Measurements from ENCODE around the gene SNTA1. TPM values are rescaled to one million over a fixed set of nuclear protein-coding genes. Genes with fewer than 3 reads are reported as not detected.

SNTA1 gene
- total and polyA plus RNA-seq, 2 of the 13 experiments (the other 11 are each of a cell fraction or from before 2014, with no cell fraction given) = 16.4 to 18.3 TPM

- no peak for TF ChIP-seq ZNF770 (CRISPR knock-in tag; IDR thresholded peaks at IDR 0.05)
- no peak for TF ChIP-seq NR2F2 (IDR thresholded peaks at IDR 0.05; ENCODE audit: borderline replicate concordance, low read depth)
- no peak for TF ChIP-seq ZNF121 (CRISPR knock-in tag; IDR thresholded peaks at IDR 0.05)
- no peak for TF ChIP-seq TGIF2 (CRISPR knock-in tag; IDR thresholded peaks at IDR 0.05)
- TF ChIP-seq HNRNPK (IDR thresholded peaks at IDR 0.05; ENCODE audit: low read depth, low read length, poor library complexity, severe bottlenecking) = no peak
- TF ChIP-seq ZNF780A (CRISPR knock-in tag; IDR thresholded peaks at IDR 0.05) = no peak
- no peak for TF ChIP-seq SMARCE1 (IDR thresholded peaks at IDR 0.05; ENCODE audit: borderline replicate concordance)
- TF ChIP-seq PAXIP1 (CRISPR knock-in tag; conservative IDR thresholded peaks at IDR 0.05) = peak; percentile 7; the same call in 1 of the 2 replicates
- no peak for TF ChIP-seq SMAD1 (CRISPR knock-in tag; IDR thresholded peaks at IDR 0.05; ENCODE audit: borderline replicate concordance, low read depth)
- no peak for TF ChIP-seq ZNF720 (CRISPR knock-in tag; IDR thresholded peaks at IDR 0.05)
- TF ChIP-seq GTF3A (CRISPR knock-in tag; conservative IDR thresholded peaks at IDR 0.05) = no peak
- TF ChIP-seq RXRA (CRISPR knock-in tag; IDR thresholded peaks at IDR 0.05) = no peak; the same call in 1 of the 2 replicates
- no peak for TF ChIP-seq NKX3-1 (CRISPR knock-in tag; IDR thresholded peaks at IDR 0.05)
- no peak for TF ChIP-seq IKZF4 (CRISPR knock-in tag; IDR thresholded peaks at IDR 0.05; ENCODE audit: borderline replicate concordance, low read depth, not compliant biosample characterization)
- no peak for TF ChIP-seq NBN (conservative IDR thresholded peaks at IDR 0.05)
- TF ChIP-seq IRX3 (CRISPR knock-in tag; IDR thresholded peaks at IDR 0.05; ENCODE audit: borderline replicate concordance, low read depth) = 0 out of 2 replicates have a peak, but pooled peaks have one; percentile 21
- TF ChIP-seq ZNF687 (CRISPR knock-in tag; IDR thresholded peaks at IDR 0.05) = peak; percentile 63
- TF ChIP-seq MAX (IDR thresholded peaks at IDR 0.05) = peak; percentile 45; the same call in 1 of the 2 replicates
- peak; percentile 27; the same call in 1 of the 2 replicates for TF ChIP-seq ZBTB7B (CRISPR knock-in tag; IDR thresholded peaks at IDR 0.05)
- no peak for TF ChIP-seq TCF12 (IDR thresholded peaks at IDR 0.05)
- TF ChIP-seq TCF12 (CRISPR knock-in tag; IDR thresholded peaks at IDR 0.05) = no peak
- TF ChIP-seq ZNF629 (CRISPR knock-in tag; conservative IDR thresholded peaks at IDR 0.05) = no peak
Measured at GRCh38 chr20:33443006-33443511, 504 bp downstream of the SNTA1 start (continued).
